Measurements from ENCODE around the gene WDR1. TPM values are rescaled to one million over a fixed set of nuclear protein-coding genes. Genes with fewer than 3 reads are reported as not detected.

Gene WDR1
- total and polyA plus RNA-seq, 11 donors: 76.1 to 299 (median 185) TPM

GRCh38 chr4:10124167-10124930, 7.8 kb upstream of the WDR1 start:
- DNase-seq (no peak), ATAC-seq (no peak)
- WGBS, 4 donors: 78 to 83% (median 80%) methylated on average over 10 to 13 of the region's 13 CpGs
- intact Hi-C loops (cut with DNase I): no loop called here
- Histone ChIP-seq H3K27ac (peak overlapping the region in 6 of 12 donors; percentile 13 to 59 (median 36)), H3K4me1 (peaks cover 0 to 22% (median 11%) of the 10 kb centered on the region in 12 donors), H3K4me3 (no peak overlapping the region), H3K27me3 (no peaks in the 10 kb centered on the region), H3K36me3 (no peaks in the 10 kb centered on the region), H3K9me3 (no peaks in the 10 kb centered on the region)
- no peak for TF ChIP-seq CTCF (IDR thresholded peaks at IDR 0.05)
- TF ChIP-seq POLR2A (IDR thresholded peaks at IDR 0.05): no peak

- 51 to 63% (median 59%) methylated on average over 12 of the region's 12 CpGs for WGBS, 4 donors
- Histone ChIP-seq H3K4me3 (no peak overlapping the region), H3K27me3 (no peaks in the 10 kb centered on the region), H3K9me3 (no peaks in the 10 kb centered on the region), H3K36me3 (no peaks in the 10 kb centered on the region), H3K27ac (peak overlapping the region in 9 of 12 donors; percentile 7 to 59 (median 39)), H3K4me1 (peaks cover 0 to 23% (median 11%) of the 10 kb centered on the region in 12 donors)
- DNase-seq: peak in 3 of 5 donors; percentile 44 to 50 (median 46)
- no peak for TF ChIP-seq POLR2A (IDR thresholded peaks at IDR 0.05)
- TF ChIP-seq CTCF (IDR thresholded peaks at IDR 0.05): no peak
- intact Hi-C loops (cut with DNase I): no loop called here
- peak in 3 of 4 donors; percentile 9 to 64 (median 24) for ATAC-seq
Observed at GRCh38 chr4:10123227-10124101, 6.9 kb upstream of the WDR1 start.

GRCh38 chr4:10122236-10122932, 5.8 kb upstream of the WDR1 start:
- intact Hi-C loops (cut with DNase I): no loop called here
- TF ChIP-seq POLR2A (IDR thresholded peaks at IDR 0.05) (no peak), CTCF (IDR thresholded peaks at IDR 0.05) (no peak)
- Histone ChIP-seq H3K4me3 (no peak overlapping the region), H3K9me3 (no peaks in the 10 kb centered on the region), H3K4me1 (peaks cover 0 to 34% (median 14%) of the 10 kb centered on the region in 12 donors), H3K27ac (no peak overlapping the region), H3K27me3 (no peaks in the 10 kb centered on the region), H3K36me3 (no peaks in the 10 kb centered on the region)
- 90 to 96% (median 93%) methylated on average over 12 of the region's 12 CpGs for whole genome bisulfite sequencing, 4 donors
- DNase-seq (no peak), ATAC-seq (no peak)
